Neural progenitor cell (in vitro differentiated cells): ENCODE data around the gene OVCA2.

Experiments
- CTCF ChIP-seq: fragments of 200-600 bp; sonication (generic); IDR thresholded peaks from 2 replicates; pipeline ENCODE4 v1.5.1; 2017; ENCODE audit warnings: antibody characterized with exemption, mild to moderate bottlenecking
- EZH2 ChIP-seq: fragments of 200-600 bp; sonication (generic); IDR thresholded peaks from 2 replicates; pipeline ENCODE4 v1.6.1; 2017; ENCODE audit warnings: antibody characterized with exemption, mild to moderate bottlenecking, moderate library complexity

- TF ChIP-seq CTCF (no peak), EZH2 (no peak)
Observed at GRCh38 chr17:2040942-2041560, 771 bp upstream of the OVCA2 start.
